NCI-H2196 (cell line): Measurements from ENCODE around the gene LSMEM2.
"Not testable (repeated sequence)": the region's sequence is repeated elsewhere in the genome, so short reads cannot be mapped to it uniquely, and the experiment has no call there.

Experiments
- DNase-seq: peaks from one replicate; lab custom pipeline; 2025; ENCODE audit not compliant: unreplicated experiment; lab: John Stamatoyannopoulos, UW

The LSMEM2 gene

GRCh38 chr3:50276762-50277101, 2.2 kb upstream of the LSMEM2 start:
- DNase-seq = no peak

GRCh38 chr3:50278123-50278879, 586 bp upstream of the LSMEM2 start:
- DNase-seq = no peak

GRCh38 chr3:50279255-50280016, 549 bp downstream of the LSMEM2 start:
- no peak for DNase-seq

GRCh38 chr3:50284121-50284520, 5.2 kb downstream of the LSMEM2 start:
- not testable (repeated sequence) for DNase-seq

GRCh38 chr3:50286322-50287227, 7.7 kb downstream of the LSMEM2 start:
- no peak for DNase-seq

GRCh38 chr3:50287262-50287661, 8.4 kb downstream of the LSMEM2 start:
- no peak for DNase-seq

GRCh38 chr3:50288387-50289007, 9.6 kb downstream of the LSMEM2 start:
- DNase-seq = no peak

- DNase-seq = no peak
Observed at GRCh38 chr3:50289130-50289529, 10.2 kb downstream of the LSMEM2 start.

- no peak for DNase-seq
Observed at GRCh38 chr3:50290161-50290641, 11.3 kb downstream of the LSMEM2 start.

GRCh38 chr3:50292159-50293078, 13.5 kb downstream of the LSMEM2 start, which contains the start of gene IFRD2:
Gene IFRD2 (minus strand): TSS chr3:50292429. CDS start chr3:50292274, 155 bp downstream.
- peak; percentile 88 for DNase-seq

GRCh38 chr3:50293079-50293801, 14.4 kb downstream of the LSMEM2 start:
- DNase-seq = no peak

GRCh38 chr3:50294089-50294488, 15.2 kb downstream of the LSMEM2 start:
- DNase-seq = no peak

GRCh38 chr3:50294492-50295403, 15.9 kb downstream of the LSMEM2 start:
- DNase-seq = no peak

- no peak for DNase-seq
Observed at GRCh38 chr3:50295553-50296431, 16.9 kb downstream of the LSMEM2 start.

GRCh38 chr3:50296721-50297383, 18.0 kb downstream of the LSMEM2 start:
- no peak for DNase-seq

GRCh38 chr3:50297384-50297775, 18.5 kb downstream of the LSMEM2 start:
- DNase-seq = no peak
